NB4 (cell line): Measurements from ENCODE around the gene ELAVL3.
A peak's percentile ranks its signal among the peaks of the same experiment; 100 is the strongest.

ENCODE experiments used
- DNase-seq: peaks from one replicate; pipeline ENCODE4 v3.0.0; 2010; ENCODE audit warnings: low read depth
- H3K4me3 ChIP-seq: one replicate; pipeline ENCODE4 v1.5.1; 2011; ENCODE audit warnings: mild to moderate bottlenecking, low read depth, low read length, moderate library complexity
- CTCF ChIP-seq: IDR thresholded peaks from one replicate; pipeline ENCODE4 v1.5.1; 2012; ENCODE audit warnings: low read depth, low read length
- MAX ChIP-seq: IDR thresholded peaks from 2 replicates; pipeline ENCODE4 v1.6.1; 2011; ENCODE audit warnings: low read depth, low read length
- MYC ChIP-seq: IDR thresholded peaks from 2 replicates; pipeline ENCODE4 v1.6.1; 2011; ENCODE audit warnings: low read depth, low read length
- POLR2A ChIP-seq: IDR thresholded peaks from 2 replicates; pipeline ENCODE4 v1.6.1; 2011; ENCODE audit warnings: mild to moderate bottlenecking; ENCODE audit not compliant: insufficient read length; ENCODE audit errors: extremely low read depth

The ELAVL3 gene

GRCh38 chr19:11505032-11505503 is 24.2 kb upstream of the ELAVL3 start:
- H3K4me3 ChIP-seq = peak overlapping the region; percentile 49
- TF ChIP-seq CTCF = no peak
- TF ChIP-seq MYC = 0 out of 2 replicates have a peak, but pooled peaks have one; percentile 21
- DNase-seq = peak; percentile 94

DNA sequence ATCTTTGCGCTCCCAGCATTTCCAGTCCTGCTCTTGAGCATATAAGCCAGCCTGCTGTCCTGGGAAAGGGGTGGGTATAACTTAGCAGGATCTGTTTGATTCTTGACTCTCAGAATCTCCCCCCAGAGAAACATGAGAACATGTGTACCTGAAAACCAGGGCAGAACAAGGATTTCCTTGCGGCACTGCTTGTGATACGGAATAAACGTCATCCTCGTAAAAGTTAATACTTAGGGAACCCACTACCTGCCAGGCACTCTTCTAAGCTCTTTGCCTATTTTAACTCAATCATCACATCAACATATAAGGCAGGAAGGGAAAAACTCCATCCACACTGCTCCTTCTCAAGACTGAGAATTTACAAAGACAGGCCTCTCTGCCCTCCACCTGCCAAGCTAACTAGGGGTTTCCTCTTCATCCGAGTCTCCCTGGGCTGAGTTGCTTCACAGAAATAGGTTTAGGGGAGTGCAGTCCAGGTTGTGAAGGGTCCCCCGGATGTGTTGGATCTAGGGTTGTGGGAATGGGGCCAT is 23.7 kb upstream of the ELAVL3 start:
- no peak for TF ChIP-seq CTCF
- DNase-seq = no peak
- peak overlapping the region; percentile 49 for H3K4me3 ChIP-seq

DNA sequence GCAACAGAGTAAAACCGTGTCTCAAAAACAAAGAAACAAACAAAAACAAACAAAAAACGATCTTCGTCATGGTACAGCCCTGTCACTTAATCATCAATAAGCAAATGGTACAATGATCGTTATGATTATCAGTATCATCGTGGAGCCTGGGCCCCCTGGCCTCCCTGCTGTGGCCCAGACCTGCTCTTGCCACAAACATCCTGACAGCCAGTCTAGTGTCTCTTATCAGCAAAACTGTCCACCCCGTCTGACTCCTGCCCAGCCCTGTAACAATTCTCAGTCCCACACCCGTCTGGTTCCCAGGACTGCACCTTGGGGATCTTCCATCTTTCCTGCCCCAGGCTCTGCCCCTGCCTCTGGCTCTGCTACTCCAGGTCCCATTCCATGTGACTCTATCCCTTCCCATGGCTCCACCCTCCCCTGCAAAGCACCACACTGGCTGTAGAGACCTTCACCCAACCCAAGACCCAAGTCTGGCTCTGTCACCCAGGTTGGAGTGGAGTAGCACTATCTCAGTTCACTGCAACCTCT is 19.1 kb upstream of the ELAVL3 start:
- TF ChIP-seq MAX (no peak), MYC (no peak), CTCF (no peak), POLR2A (no peak)
- H3K4me3 ChIP-seq = no peak overlapping the region
- DNase-seq = no peak

- no peak overlapping the region for H3K4me3 ChIP-seq
- TF ChIP-seq CTCF (no peak), MYC (no peak), MAX (no peak), POLR2A (no peak)
- no peak for DNase-seq
Measured at GRCh38 chr19:11499220-11499726, 18.4 kb upstream of the ELAVL3 start.

DNA sequence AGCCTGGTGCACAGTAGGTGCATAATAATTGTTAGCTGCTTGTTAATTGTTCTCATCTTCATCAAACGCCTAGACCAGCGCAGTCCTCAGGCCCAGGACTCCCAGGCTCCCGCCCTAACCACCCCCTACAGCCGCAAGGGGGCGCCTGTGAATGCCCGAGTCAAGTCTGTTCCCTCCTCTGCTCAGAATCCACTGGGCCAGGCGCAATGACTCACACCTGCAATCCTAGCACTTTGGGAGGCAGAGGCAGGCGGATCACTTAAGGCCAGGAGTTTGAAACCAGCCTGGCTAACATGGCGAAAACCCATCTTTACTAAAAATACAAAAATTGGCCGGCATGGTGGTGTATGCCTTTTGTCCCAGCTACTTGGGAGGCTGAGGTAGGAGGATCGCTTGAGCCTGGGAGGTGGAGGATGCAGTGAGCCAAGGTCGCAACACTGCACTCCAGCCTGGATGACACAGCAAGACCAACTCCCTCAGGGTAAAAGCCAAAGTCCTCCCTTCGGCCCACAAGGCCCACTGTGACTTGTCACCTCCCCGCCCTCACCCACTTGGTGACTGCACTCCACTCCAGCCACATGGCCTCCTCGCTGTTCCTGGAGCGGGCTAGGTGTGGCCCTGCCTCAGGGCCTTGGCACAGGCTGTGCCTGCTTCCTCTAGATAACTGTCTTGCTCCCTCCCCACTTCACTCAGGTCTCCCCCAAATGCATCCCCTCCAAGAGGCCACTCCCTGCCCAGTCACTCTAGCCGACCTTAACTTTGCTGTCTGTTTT is 15.7 kb upstream of the ELAVL3 start:
- TF ChIP-seq MAX (no peak), MYC (no peak), CTCF (peak; percentile 84)
- H3K4me3 ChIP-seq = no peak overlapping the region
- DNase-seq = peak; percentile 79
